ENCODE measurements around the gene CCDC68.

DNA sequence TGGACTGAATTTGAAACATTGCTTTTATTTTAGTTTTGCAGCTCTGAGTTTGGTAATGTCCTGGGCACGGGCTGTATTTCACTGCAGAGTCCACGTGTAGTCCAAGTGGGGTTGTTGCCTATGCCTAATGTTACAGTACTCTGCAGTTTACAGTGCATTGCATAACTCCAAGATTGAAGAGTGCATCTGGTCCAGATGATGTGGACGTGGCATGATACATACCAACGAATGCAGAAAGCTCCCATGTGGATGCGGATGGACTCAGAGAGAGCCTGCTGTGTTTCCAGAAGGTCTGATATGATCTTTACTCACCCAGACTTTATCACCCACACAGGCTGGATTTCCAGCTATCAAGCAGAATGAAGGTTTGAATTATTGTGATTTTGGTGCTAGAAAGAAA lies 44.4 kb upstream of the CCDC68 start:
- TF ChIP-seq POLR2AphosphoS5 (IDR thresholded peaks at IDR 0.05; ENCODE audit: low read depth, low read length) (no peak), POU2F2 (IDR thresholded peaks at IDR 0.05; ENCODE audit: low read depth, low read length) (no peak), POLR2A (IDR thresholded peaks at IDR 0.05; ENCODE audit: low read depth, low read length) (no peak), SPI1 (IDR thresholded peaks at IDR 0.05; ENCODE audit: low read depth, low read length) (no peak), TAF1 (IDR thresholded peaks at IDR 0.05; ENCODE audit: low read depth, low read length) (no peak)
